ENCODE measurements around the gene LCNL1.

Gene LCNL1

DNA sequence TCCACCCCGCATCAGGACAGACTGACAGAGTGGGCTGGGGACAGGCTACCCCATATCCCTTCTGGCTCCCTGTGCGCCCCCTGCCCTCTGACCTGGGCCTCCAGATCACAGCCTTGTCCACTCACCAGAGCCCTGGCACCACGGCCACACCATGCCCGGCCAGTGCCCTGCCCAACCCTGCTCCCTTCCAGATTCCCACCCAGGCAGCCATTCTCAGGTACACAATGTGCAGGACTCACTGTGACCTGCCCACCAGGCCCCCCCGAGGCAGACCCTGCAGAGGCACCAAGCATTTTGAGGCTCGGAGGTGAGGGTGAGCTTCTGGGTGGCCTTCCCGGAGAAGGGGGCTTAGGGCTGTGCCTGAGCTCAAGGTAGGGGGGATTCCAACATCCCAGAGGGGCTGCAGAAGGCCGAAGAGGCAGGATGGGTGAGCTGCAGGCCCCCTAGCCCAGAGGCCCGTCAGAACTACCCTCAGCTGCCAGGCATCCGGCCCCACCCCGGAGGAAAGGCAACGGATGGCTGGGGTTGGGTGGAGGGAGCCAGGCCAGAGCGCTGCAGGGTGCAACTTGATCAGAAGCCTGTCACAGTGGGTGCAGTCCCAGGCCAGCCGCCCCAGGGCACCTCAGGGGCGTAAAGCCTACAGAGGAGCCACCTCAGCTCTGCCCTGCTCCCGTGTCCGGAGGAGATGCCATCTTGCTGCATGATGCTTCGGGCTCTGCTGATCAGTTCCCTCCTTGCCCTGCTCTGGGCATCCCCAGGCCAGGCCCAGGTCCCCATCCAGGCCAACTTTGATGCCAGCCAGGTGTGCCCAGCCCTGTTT, at the start of gene LCNL1:
LCNL1 (plus strand) TSS at position 762 of the 820 bp plus-strand sequence. CDS start 594 bp downstream, outside the sequence.
- DNase-seq = no peak

DNA sequence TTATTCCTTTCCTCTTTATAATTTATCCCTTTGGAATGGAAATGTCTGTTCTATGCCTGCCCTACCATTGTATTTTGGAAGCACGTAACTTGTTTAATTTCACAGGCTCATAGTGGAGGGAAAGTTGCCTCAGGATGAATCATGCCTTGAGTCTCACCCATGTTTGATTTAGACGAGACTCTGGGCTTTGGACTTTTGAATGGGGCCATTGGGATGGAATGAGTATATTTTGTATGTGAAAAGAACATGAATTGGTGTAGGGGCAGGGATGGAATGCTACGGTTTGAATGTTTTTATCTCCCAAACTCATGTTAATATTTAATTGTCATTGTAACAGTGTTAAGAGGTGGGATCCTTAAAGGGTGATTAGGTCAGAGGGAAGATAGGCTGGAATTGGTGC, 48.5 kb upstream of the LCNL1 start:
- no peak for DNase-seq

DNA sequence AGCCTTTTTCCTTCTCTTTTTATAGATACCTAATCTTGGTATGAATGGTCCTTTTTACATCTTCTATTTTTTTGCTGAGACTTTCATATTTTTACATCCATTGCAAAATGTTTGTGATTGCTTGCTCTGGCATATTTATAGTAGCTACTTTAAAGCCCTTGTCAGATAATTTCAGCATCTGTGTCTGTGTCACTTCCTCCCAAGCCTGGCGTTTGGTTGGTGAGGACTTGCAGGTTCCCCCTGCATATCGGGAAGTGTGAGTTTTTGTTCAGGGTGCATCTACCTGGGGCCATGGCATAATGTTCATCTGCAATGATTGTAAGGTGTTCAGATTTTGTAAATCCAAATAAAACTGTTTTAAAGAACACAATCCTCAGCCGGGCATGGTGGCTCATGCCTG, 47.1 kb upstream of the LCNL1 start:
- no peak for DNase-seq

DNA sequence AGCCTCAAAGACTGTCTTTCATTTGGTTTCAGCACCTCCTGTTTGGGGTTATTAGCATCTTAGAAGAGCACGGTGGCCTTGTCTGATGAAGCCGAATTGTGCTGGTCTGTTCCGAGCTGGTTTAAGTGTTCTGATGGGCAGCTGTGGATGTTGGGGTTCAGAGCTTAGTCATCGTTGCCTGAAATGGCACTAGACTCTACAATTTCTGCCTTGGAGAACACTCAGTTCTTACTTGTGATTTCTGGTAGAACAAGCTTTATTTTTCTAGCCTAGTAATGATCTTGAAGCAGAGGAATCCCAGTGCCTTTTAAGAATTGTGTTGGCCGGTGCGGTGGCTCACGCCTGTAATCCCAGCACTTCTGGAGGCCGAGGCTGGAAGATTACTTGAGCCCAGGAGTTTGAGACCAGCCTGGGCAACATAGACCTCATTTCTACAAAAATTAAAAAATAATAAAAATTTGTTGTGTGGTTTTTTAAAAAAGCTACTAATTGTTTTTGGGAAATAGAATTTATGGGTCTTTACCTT, 46.1 kb upstream of the LCNL1 start:
- DNase-seq = no peak

DNA sequence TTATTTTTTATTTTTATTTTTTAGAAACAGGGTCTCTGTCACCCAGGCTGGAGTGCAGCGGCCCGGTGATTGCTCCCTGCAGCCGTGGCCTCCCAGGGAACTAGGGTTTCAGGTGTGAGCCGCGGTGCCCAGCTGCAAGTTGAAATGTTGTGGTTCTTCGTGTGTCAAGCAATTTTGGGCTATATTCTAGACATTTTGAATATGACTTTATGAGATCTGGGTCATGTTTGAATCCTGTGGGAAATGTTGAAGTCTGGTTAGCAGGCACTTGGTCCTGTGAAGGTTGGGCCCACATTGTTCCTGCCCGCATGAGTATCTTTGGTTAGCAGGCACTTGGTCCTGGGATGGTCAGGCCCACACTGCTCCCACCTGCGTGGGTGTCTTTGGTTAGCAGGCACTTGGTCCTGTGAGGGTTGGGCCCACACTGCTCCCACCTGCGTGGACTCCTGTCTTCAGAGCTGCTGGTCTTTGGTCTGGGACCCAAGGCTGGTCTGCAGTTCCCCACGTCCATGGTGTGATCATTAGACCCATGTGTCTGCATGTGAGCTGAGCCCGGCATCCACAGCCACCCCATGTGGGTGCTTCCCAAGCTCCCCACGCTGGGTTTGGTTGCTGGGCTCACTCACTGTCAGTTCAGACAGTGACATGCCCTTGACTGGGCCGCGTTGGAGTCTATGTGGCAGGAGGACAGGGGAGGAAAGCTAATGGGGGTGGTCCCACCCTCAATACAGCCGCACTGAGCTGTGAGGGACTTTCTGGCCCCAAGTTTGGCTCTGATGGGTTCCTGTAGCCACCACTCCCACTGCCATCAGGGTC, 45.4 kb upstream of the LCNL1 start:
- DNase-seq = no peak

DNA sequence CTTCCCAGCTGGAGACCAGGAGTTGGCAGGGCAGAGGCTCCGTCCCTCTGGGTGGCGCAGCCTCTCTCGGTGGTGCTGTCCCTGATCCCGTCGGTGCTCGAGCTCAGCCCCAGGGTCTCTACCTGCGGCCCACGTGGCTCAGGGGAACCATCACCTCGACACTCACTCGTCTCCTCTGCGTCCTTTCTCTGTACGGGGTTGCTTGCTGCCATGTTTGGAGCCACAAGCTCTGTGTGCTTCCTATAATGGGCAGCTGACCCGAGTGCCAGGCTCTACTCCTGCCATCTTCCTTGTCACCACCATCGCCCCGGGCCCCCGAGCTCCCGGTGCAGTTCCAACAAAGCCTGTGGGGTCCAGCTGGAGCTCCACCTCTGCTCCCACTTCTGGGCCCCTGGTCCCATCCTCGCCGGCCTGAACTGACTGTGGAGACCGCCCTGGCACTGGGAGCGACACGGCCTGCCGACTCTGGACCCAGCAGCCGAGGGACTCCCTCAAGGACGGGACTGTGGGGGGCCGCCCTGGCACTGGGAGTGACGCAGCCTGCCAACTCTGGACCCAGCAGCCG, 43.3 kb upstream of the LCNL1 start:
- DNase-seq = no peak

DNA sequence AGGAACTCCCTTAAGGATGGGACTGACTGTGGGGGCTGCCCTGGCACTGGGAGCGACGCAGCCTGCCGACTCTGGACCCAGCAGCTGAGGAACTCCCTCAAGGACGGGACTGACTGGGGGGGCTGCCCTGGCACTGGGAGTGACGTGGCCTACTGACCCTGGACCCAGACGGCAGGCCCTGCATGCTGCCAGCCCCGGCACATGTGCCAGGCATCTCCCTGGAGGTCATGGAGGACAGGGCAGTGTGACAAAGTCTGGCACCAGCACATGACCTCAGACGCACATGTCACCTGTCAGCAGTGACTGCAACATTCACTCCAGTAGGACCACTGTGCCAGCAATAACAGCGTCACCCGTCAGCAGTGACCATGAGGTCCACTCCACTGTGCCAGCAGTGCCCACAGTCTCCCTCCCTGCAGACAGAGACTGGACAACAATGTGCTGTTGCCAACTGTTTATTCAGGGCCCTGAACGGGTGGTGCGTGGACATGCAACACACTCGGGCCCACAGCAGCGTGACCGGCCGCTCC, 42.7 kb upstream of the LCNL1 start:
- DNase-seq = no peak

DNA sequence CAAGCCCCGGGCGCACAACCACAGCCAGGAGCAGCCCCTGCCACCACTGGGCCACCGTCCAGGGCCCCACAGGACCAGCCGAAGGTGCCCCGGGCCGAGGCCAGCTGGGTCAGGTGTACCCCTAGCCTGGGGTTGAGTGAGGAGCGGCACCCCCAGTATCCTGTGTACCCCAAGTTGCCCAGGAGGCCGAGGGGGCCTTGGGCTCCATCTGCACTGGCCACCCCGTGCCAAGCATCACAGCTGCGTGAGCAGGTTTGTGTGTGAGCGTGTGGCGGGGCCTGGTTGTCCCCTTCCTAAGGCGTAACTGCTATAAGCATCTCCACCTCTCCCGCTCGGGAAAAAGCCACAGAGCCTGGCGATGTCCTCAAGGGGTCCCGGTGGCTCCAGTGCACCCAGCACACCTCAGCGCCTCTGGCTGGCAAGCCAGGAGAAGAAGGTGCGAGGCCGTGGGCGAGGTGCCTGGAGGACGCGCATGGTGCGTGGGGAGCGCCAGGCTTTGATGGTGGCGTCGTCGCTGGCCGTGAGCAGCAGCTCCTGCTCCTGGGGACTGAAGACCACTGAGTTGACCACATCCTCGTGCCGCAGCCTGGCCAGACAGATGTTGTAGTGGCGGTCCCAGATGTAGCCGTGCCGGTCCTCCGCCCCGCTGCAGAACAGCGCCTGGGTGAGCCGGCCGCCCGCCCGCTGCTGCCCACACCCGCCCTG, 42.1 kb upstream of the LCNL1 start:
- no peak for DNase-seq

DNA sequence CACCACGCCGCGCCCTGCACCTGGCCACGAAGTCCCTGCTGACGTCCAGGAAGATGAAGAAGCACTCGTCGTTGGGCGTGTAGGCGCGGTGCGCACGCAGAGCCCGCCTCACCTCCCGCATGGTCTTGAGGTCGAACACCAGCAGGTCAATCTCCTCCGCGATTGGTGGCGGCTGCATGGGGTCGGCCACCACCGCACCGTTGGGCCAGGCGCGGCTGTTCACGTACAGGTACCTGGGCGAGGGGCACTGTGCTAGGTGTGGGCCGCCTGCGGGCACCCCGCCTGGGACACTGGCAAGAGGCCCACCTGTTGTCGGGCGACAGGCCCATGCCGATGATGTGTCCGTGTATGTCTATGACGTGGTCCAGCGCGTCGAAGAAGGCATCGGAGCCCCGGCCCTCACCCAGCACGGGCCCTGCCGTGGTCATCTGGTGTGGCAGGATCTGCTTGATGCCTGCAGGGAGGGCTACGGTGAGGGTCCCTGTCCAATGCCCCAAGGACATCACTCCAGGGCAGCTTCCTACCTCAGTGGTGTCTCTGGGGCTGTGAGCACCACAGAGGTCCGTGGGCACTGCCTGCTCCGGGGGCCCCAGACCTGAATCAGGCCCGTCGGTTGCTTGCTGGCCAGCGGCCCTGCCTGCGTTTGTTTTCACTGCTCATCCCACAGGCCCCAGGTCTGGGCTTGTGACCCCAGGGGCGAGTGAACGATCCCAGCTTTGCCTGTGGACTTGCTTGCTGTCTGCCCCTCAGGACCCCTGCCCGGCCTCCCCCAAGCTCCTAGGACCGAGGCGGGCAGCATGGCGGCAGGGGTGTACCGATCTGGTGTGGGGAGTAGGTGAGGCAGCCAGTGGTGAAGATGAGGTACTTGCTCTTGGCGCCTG, 41.3 kb upstream of the LCNL1 start:
- no peak for DNase-seq

DNA sequence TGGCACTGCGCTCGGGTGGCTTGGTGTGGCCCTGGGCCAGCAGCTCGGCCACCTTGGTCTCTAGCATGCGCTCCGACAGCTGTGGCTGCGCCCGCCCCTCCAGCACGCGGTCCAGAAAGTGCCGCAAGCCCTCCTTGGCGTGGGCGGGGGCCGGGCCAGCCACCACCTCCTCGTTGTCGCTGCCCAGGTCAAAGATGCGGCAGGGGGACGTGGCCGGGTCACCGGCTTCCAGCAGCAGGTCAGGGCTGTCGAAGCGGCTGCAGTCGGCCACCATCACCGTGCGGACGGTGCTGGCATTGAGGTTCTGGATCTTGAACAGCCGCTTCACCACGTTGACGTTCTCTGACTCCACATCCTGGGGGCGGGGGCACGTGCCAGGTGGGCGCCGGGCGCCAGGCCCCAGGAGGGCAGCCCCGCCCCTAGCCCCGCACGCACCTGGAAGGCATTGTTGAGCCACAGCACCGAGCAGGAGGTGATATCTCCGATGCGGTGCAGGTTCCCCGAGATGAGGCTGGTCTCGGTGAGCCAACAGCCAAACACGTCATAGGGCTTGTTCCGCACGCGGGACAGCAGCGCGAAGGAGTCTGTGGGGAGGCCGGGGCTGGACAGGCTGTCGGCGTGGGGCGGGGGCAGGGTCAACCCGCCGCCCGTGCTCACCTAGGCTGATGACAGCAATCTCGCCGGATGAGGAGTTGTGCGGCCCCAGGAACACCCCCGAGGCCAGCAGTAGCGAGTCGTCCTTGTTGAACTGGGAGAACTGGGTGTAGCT, 40.5 kb upstream of the LCNL1 start:
- DNase-seq = no peak

DNA sequence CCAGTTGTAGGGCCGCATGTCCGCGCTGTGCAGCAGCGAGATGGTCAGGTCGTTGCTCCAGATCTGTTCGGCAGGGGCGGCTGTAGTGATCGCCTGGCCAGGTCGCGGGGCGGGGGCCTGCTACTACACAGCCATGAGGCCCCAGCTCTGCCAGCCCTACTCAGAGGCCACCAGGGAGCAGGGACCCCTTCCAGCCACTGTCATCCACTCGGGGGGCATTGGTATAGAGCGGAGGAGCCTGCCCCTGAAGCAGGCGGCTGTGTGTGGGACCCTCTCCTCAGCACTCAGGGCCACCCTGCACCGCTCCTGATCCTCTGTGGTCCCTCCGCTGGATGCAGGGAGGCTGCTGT, 39.9 kb upstream of the LCNL1 start:
- no peak for DNase-seq

DNA sequence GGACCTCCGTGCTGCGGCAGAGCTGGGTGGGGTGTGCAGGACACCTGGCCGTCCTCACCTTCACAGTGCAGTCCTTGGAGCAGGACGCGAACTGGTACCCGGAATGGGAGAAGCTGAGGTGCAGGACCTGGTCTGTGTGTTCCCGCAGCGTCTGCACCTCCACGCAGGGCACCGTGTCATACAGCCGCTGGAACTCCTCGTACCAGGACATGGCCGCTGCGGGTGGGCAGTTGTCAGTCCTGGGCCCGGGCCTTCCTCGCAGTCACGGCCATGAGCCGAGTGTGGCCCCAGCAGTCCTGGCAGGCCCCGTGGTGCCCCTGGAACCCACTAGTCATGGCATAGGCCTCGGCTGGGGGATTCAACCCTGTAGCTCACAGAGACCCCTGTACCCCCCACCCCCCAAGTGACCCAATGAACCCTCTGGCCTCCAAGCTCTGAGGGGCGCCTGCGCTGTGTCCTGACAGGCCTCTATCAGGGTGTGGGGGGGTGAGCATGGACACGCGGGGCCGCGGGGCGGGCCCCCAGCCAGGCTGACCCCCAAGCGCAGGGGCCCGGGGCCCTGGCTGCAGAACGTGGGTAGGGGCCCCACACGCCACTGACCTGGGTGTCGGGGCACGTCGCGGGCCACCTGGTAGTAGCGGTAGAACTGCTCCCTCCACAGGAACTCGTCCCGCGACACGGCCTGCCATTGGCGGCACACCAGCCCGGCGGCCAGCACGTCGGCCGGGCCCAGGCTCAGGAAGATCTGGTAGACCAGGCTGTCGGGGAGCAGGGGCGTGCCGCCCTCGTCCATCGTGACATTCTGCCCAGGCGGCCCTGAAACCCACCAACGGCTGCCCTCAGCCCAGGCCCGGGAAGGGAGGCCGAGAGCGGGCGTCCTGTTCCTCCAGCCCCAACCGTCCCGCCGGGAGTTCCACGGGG, 39.2 kb upstream of the LCNL1 start:
- no peak for DNase-seq

DNA sequence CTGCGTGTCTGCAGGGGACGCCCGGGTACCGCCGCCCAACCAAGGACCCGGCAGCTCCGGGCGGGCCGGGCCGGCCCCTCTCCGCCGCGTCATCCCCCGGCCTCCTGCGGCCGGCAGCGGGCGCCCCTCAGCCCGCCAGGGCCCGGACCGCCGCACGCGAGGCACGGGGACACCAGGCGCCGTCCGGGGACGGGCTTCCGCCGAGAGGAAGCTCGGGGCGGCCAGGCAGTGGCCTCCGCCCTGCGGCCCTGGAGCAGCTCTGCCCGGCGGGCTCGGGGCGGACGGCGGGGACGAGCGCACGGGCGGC, 38.6 kb upstream of the LCNL1 start:
- DNase-seq = no peak

DNA sequence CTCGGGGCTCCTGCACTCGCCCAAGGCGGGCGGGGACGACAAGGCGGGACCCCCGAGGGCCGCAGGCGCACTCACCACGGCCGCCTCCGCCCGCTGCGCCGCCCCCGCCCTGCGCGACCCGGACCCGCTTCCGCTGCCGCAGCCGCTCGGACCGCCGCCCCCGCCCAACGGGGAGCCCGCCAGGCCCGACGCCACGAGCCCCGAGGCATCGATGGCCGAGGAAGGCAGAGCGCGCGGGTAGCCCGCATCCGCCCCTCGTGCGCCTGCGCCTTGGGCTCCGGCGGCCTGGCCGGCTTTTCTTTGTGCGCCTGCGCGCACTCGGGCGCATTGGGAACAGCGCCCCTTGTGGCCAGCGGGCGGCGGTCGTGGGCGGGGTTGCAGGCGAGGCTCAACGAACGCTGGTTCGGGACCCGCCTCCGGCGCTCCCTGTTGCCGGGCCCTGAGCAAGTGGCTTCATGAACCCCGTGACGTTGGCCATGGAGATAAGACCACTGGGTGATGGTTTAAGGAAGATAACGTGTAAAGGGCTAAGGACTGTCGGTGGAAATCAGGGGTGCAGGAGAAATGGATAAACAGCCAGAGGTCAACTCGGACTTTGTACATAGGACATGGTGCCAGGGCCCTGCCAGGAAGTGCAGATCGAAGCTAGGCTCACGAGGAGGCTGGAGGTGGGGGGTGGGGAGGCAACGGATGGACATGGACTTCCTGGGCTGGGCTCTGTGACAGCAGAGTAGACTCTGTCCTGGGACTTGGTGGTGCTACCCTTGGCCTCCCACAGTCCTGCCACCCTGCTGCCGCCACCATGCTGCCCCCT, 38.1 kb upstream of the LCNL1 start, which contains the start of the genes C8G and FBXW5:
C8G (plus strand) TSS at position 725 of the 814 bp plus-strand sequence; CDS start at position 803, 78 bp downstream.
FBXW5 (minus strand) TSS at position 220 of the 814 bp plus-strand sequence. CDS start 655 bp downstream, outside the sequence.
- DNase-seq = peak; percentile 97

DNA sequence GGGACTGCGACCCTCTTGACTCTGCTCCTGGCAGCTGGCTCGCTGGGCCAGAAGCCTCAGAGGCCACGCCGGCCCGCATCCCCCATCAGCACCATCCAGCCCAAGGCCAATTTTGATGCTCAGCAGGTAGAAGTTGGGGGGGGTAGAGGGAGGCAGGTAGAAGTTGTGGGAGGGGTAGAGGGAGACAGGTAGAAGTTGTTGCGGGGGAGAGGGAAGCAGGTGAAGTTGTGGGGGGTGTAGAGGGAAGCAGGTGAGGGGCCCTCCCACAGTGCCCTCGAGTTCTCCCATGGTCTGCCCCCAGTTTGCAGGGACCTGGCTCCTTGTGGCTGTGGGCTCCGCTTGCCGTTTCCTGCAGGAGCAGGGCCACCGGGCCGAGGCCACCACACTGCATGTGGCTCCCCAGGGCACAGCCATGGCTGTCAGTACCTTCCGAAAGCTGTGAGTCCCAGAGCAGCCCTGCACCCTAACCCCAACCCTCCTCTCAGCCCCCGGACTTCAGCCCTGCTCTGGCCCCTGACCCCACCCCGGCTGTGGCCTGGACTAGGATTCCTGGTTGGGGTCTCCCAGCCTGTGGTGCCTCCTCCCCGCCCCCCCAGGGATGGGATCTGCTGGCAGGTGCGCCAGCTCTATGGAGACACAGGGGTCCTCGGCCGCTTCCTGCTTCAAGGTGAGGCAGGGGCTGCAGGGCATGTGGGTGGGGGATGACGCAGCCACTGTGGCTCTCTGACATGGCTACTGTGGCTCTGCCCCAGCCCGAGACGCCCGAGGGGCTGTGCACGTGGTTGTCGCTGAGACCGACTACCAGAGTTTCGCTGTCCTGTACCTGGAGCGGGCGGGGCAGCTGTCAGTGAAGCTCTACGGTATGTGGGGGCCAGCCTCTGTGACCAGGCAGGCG, 37.2 kb upstream of the LCNL1 start:
- DNase-seq = no peak

DNA sequence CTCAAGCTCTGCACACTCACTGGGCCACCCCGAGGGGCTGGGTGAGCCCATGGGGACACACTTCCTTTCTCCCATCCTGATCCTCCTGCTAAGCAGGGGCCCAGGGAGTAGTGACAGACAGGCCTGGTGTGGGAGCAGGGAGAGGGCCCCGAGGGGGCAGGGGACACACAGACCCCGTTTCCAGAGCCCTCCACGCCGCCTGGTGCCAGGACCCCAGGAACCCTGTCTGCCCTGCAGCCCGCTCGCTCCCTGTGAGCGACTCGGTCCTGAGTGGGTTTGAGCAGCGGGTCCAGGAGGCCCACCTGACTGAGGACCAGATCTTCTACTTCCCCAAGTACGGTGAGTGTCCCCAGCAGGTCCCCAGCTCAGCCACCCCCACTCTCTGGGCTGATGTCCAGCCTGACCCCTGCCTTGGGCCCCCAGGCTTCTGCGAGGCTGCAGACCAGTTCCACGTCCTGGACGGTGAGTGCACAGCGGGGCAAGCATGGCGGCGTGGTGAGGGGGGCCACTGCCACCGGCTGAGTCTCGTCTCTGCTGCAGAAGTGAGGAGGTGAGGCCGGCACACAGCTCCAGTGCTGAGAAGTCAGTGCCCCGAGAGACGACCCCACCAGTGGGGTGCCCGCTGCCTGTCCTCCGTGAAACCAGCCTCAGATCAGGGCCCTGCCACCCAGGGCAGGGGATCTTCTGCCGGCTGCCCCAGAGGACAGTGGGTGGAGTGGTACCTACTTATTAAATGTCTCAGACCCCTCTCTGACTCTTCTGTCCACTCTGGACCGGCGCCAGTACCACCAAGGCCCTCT, 36.4 kb upstream of the LCNL1 start:
- DNase-seq = no peak

All from activated T-cell treated with anti-CD3 and anti-CD28 coated beads, Interleukin-2, amount 50 U/mL, for 1 hour (primary cell).